Cardiac septum (tissue), 1 donor: Measurements from ENCODE around the gene TYK2. TPM values are rescaled to one million over a fixed set of nuclear protein-coding genes. Genes with fewer than 3 reads are reported as not detected.
"Not testable (repeated sequence)": the region's sequence is repeated elsewhere in the genome, so short reads cannot be mapped to it uniquely, and the experiment has no call there.

Experiments
- DNase-seq: peaks from one replicate; pipeline ENCODE4 v3.0.0-alpha.2; 2020; ENCODE audit warnings: low spot score
- intact Hi-C: fragments of 100-400 bp; cut with DNase I; formaldehyde crosslinking; loops from one replicate; pipeline ENCODE4 v1.14.0; 2022
- total RNA-seq: library from RNA; stranded (reverse); fragmentation: NEBNext Ultra II Directional; extraction: Animal tissue kit (Norgen Biotek cat#: 25700); gene quantifications from one replicate; pipeline ENCODE4 v1.2.1, GENCODE V29; 2021
- donor health status: DM: no; HTN: no; CAD: no.

The TYK2 gene
- total RNA-seq, 1 donor from 2014 or later: 66.2 TPM

DNA sequence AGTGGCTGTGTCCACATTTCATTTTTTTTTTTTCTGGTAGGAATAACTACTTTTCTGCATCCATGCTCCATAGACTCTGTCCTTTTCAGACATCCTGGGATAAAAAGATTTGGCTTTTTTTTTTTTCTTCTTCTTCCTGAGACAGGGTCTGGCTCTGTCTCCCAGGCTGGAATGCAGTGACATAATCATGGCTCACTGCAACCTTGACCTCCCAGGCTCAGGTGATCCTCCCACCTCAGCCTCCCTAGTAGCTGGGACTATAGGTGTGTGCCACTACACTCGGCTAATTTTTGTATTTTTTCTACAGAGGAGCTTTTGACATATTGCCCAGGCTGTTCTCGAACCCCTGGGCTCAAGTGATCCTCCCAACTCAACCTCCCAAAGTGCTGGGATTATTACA is 36.9 kb downstream of the TYK2 start:
- no peak for DNase-seq
- intact Hi-C loops: no loop called here

DNA sequence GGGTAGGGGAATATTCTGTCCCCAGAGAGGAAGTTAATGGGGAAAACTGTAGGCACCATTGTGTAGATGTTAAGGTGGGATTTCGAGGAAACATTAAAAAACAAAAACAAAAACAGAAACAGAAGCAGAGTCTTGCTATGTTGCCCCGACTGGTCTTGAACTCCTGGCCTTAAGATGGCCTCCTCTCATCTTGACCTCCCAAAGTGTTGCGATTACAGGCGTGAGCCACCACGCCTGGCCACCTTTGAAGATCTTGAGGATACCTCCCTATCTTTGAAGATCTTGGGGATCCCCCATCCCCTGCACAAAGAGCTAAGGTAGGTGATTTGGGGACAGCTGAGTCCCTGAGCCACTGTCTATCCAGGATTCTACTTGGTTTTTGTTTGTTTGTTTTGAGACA is 40.4 kb downstream of the TYK2 start:
- DNase-seq: no peak
- intact Hi-C loops: no loop called here

DNA sequence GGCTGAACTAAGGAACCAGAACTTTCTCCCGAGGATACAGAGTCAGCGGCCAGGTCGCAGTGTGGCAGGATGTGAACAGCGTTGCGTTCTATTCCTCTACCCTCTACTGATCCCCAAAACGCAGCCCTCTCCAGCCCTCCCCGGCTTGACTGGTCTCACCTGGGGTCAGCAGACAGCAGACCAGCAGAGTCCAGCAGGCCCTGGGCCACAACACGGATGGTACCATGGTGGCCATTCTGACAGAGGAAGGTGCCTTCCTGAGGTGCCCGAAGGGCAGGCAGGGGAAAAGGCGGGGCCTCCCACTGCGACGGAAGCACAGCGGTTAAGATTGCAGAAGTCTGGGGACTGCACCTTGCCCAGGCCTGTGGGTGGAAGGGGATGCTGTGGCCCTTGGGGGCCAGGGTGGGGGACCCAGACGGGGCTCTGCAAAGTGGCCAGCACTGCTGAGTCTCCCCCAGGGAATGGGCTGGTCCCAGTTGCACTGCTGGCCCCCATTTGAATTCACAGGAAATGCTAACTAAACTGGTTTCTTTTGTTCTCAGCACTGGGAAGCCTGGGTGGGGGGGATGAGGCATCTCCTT is 40.9 kb downstream of the TYK2 start, which contains the start of gene ICAM3:
Gene ICAM3, minus strand, starts transcription at position 245 of the 581 bp plus-strand sequence. Its CDS starts 10 bp downstream, at position 235.
- DNase-seq: peak; percentile 90
- intact Hi-C loops: no loop called here

DNA sequence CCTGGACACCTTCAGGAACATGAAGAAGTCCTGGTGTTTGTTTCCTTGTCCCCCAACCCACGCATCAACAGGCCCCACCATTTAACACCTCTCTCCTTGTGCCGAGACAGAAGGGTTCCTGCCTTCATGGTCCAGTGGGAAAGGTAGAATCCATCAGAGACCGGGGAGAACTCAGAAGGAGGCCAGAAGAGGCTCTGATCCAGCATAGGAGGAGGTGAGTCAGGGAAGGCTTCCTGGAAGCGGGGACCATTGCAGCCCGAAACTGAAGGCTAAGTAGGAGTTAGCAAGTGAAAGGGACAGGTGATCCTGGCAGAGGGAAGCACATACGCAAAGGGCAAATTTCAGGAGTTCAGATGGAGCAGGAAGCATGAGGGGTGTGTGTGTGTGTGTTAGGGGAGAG is 41.4 kb downstream of the TYK2 start:
- intact Hi-C loops: no loop called here
- no peak for DNase-seq

DNA sequence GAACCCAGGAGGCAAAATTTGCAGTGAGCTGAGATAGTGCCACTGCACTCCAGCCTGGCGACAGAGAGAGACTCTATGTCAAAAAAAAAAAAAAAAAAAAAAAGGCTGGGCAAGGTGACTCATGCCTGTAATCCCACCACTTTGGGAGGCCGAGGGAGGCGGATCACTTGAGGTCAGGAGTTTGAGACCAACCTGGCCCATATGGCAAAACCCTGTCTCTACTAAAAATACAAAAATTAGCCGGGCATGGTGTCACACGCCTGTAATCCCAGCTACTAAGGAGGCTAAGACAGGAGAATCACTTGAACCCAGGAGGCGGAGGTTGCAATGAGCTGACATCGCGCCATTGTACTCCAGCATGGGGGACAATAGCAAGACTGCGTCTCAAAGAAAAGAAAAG is 43.6 kb downstream of the TYK2 start:
- DNase-seq, intact Hi-C loops: not testable (repeated sequence)

DNA sequence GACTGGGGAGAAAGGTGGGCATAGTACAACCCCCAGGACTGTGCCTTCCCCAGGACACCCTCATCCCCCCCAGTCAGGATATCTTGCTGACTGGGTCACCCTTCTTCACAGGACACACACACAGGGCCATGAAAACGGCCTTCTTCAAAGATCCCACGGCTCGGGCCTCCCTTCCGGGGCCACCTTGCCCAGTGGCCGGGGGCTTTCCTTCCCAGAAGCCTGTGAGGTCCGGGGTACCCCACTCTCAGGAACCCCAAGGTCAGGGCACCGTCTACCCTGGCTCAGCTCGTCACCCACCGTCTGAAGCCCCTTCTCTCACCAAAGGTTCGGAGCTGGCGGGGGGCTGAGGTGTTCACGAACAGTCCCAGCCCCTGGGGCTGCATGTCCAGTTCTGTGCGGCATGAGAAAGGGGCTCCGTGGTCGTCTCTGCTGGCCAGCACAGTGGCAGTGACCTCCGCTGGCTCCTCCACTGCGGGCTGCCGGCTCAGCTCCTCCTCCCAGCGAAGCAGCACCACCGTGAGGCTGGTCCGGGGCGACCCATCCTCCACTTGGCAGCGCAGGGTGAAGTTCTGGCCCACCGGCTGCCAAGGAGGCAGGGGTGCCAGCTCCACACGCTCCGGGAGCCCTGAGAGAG is 44.9 kb downstream of the TYK2 start:
- intact Hi-C loops: loop anchor here (2.0 kb wide), 1 partner anchor 45 kb away; the partner anchor contains the start of gene TYK2
- no peak for DNase-seq

DNA sequence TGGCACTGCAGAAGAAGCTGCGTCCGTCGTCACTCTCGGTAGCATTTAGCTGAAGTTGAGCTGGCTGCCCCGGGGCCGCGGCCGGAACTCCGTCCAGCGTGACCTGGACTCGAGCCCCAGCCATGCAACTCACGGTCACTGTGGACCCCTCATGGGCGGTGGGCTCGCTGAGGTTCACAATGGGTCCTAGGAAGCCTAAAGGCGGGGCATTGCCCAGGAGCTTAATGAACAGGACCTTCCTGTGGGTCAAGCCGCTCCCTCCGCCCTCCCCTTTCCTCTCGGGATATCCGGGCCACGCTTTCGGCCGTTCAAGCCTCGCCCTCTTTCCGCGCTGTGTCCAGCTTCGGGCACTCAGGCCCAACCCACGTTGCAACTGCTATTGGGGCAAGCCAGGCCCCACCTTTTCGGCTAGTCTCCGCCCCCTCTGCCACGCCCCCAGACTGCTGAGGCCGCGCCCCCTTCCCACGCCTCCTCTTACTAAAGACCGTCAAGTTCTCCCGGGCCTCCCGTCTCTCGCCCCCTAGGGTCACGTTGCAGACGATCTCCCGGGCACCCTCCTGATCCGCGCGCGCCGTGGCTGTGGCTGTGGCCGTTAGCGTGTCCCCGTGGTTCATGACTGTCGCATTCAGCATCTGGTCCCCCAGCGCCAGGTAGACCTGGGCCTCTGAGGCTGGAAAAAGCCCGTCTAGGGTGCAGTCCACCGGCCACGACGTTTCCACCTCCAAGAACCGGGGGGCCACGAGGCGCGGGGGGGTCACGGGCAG is 45.6 kb downstream of the TYK2 start:
- intact Hi-C loops: loop anchor here (2.0 to 5.0 kb wide), 2 partner anchors 46 to 62 kb away; partner anchors contain the start of genes ICAM1 and TYK2
- peak; percentile 96 for DNase-seq

DNA sequence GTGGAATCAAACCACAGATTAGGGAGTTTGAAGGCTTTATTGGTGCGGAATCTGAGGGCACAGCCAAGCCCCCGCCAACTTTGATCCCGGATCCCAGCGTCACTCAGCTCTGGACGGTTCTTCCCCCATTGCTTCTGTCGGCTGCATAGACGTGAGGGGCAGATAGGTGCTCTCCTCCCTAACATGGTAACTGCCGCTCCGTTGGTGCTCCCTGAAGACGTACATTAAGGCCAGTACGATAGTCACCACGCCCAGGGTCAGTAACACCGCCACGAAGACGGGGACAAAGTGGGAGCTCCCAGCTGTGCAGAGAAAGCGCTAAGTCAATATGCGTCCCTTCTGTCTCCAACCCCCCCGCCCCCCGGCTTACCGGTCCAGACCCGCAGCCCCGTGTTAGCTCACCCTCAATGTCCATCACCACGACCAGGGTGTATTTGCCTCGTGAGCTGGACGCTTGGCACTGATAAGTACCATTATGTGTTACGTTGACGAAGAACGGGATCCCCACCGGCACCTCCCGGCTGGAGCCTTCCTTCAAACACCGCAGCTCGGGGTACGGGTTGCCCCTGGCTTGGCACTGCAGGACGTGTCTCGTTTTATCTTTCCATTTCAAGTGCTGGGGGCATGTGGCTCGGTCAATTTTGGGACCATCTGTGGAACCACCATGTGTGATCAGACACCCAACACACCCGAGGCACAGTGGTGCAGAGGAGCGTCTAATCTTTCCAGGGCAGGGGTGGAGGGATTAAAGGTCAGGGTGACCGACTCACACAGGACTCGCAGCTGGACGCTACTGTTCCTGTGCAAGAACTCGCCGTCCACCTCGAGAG is 46.4 kb downstream of the TYK2 start:
- intact Hi-C loops: loop anchor here (2.0 to 5.0 kb wide), 3 partner anchors 47 to 69 kb away; partner anchors contain the start of genes CDC37, ICAM1 and TYK2
- no peak for DNase-seq

DNA sequence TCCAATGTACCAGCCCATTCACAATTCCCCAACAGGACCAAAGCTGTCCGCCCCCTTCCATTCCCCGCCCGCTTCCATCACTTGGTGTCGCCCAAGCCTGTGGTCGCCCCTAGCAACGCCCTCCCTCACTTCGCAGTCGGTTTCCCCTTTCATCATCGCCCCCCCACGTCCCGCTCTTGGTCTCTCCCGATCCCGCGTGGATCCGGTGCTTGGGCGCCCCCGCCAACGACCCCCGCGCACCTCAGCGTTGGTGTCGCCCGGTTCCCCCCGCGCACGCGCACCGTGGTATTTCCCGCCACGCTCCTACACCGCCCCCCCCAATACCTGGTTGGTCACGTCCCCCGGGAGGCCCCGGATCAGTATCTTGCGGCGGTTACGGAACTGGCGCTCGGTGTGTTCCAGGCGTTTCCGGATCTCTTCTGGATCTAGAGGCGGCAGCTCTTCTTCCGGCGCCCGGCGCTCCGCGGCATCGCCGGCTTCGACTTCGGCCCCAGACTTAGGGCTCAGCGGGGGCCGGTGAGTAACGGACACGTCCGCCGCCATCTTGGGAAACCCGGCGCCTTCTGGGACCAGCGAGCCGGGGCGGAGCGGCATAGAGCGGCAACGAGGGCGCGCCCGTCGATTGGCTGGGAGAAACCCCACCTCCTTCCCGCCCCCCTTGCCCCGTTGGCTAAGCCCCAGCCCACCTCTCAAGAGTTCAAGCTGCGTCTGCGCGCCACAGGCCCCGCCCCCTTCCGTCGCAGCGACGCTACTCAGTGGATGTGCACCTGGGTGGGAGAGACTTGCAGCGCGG is 47.2 kb downstream of the TYK2 start, which contains the start of gene RAVER1:
Gene RAVER1, minus strand, starts transcription at position 565 of the 793 bp plus-strand sequence. Its CDS starts 22 bp downstream, at position 543.
- DNase-seq: peak; percentile 100
- intact Hi-C loops: loop anchor here (2.0 to 5.0 kb wide), 2 partner anchors 61 to 70 kb away; partner anchors contain the start of genes CDC37 and ICAM1

DNA sequence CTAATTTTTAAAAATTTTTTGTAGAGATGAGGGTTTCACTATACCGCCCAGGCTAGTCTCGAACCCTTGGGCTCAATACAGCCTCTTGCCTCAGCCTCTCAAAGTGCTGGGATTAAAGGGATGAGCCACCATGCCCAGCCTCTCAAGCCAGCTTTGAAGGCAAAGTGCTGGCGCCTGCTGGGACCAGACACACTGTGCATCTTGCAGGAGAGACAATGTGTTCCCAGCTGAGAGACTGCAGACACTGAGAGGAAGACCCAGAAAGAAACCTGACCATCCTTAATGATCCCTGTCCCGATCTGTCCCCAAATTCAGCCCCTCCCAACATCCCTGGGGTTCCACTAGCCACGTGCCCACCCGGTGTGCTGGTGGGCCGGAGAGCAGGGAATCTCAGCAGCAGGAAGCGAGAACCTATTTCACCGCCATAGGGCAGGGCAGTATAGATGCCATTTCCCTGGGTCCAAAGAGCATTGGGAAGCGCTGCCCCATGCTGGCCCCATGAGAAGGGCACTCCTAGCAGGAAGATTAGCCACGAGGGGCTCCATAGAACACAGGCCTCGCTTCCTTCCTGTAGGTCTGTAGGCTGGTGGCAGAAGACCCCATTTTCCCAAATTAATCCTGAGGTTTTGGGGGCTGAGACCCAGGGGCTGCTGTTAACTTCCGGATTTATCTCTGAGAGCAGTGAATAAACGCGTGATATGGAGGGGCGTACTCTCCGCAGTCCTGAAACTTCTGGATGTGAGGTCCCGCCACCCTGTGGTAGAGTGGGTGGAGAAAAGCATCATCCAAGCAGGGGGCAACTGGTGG is 48.0 kb downstream of the TYK2 start:
- no peak for DNase-seq
- intact Hi-C loops: loop anchor here (2.0 to 5.0 kb wide), 2 partner anchors 60 to 70 kb away; partner anchors contain the start of genes CDC37 and ICAM1

DNA sequence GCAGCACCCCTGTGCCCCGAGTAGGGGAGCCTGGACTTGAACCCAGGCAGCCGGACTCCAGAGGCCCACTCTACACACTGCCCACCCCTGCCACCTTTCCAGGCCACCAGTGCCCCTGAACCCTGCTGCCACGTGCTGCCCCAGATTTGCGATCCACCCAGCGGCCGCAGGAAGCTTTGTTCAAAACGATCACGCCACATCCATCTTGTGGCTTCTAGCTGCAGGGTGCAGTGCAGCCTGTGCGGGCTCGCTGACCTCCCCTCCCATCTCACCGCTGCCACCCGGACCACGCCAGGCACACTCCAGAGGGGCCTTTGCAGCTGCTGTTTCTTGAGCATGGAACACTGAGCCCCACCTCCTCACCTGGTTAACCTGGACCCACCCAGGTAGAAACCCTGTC is 50.8 kb downstream of the TYK2 start:
- intact Hi-C loops: no loop called here
- no peak for DNase-seq

DNA sequence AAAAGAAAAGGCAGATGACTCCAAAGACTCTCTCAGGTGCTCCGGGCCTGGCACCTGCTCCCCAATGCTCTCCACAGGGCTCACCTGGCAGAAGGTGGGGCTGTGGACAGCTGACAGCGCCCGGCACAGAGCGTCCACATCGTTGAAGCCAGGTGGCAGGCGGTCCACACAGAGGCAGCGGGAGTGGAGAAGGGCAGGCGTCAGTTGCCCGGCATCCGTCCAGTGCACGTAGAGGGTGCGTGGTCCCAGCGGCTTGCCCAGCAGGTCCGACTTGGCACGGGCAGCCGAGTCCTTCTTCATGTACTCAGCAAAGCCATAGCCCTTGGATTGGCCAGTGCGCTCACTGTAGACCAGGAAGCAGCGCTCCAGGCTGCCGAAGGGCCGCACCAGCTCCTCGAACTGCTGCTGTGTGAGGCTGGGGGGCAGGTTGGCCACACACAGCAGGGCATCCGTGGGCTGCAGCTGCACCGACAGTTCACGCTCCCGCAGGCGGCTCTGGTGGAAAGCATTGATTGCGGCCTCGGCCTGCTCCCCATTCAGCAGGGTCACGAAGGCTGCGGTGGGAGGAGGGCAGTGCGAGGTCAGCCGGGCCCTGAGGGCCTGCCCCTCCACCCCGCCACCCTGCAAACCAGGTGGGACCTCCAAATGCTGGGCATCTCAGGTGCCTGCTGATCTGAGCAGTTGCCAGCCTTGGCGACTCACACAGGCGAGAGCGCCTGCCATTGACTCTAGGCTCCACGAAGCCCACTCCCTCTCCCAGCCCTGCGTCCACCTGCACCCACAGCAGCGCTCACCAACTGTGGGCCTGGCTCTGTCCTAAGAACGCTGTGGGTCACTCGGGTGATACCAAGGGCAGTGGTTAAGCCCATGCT is 51.6 kb downstream of the TYK2 start:
- intact Hi-C loops: no loop called here
- no peak for DNase-seq

DNA sequence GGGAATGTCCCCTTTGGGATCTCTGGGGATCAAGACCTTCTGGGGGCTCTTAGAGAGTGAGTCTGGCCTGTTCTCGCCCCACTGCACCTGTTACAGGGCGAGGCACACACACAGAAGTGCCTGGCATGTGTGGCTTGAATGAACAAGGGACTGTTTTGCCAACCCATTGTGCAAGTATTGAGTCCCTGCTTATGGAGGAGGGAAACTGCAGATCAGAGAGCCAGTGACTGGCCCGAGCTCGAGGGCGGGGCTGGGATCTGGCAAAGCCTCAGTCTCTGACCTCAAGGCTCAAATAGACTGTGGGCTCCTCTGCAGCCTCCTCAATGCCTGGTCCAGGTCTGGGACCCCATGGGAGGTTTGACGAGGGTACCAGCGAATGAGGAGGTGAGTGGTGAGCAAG is 52.6 kb downstream of the TYK2 start:
- intact Hi-C loops: no loop called here
- DNase-seq: no peak

DNA sequence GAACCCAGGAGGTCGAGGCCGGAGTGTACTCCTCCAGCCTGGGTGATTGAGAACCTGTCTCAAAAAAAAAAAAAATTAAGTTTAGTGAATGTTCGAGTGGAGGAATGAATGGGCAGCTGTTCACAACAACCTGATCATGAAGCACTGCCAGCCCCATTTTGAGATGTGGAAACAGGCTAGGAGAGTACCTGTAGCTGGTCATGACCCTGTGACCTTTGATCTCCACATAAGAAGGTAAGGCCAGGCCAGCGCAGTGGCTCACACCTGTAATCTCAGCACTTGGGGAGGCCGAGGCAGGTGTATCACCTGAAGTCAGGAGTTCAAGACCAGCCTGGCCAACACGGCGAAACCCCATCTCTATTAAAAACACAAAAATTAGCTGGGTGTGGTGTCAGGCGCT is 54.6 kb downstream of the TYK2 start:
- intact Hi-C loops: no loop called here

DNA sequence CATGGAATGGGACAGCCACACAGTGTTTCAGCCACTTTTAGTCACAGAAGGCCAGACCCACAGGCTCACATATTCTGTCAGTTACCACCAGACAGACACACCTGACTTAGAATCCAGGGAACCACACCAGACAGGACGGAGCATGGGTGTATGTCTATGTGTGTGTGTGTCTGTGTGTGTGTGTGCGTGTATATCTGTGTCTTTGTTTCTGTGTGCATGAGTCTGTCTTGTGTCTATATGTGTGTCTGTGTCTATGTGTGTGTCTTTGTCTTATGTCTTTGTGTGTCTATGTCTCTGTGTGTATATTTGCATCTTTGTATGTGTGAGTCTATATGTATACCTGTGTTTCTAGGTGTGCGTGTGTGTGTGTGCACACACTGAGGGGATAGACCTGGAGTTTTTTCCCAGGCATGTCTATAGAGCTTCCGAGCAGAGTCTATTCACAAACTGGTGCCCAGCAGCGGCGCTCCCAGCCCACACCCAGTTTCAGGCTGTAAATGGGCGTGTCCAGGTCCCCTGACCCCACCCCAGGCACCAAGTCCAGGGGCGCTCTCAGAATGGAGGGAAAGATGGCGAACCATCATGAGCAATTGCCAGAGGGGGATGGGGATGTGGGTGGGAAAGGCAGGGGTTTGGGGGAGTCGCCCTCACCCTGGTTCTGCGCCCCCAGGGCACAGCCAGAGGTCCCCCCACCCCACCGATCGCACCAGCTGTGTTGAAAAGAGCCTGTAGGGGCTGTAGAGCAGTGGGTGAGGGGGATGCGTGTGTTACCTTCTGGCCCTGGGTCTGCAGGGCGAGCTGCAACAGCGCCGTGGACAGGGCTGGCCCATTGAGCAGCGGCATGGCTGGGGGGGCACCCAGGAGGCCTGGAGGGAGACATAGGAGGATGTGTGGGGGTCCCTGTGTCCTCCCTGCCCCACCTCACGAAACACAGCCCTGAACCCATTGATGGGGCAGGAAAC is 58.2 kb downstream of the TYK2 start:
- no peak for DNase-seq
- intact Hi-C loops: no loop called here

More for the DNA sequence above, 54.6 kb downstream of the TYK2 start:
- no peak for DNase-seq

DNA sequence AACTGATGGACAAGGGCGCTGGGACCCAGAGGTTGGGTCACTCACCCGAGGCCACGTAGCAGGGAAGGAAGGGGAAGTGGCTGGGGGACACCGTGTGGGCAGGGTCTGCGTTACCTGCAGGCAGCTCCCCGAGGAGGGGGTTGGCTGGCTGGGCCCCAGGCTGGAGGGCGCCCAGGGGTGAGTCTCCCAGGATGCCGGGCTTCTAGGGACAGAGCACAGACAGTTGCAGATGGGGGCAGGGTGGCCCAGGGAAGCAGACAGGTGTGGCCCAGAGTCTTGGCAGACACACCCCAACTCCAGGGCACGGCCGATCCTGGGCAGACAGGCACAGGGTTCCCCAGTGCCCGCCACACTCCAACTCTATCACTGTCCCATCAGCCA is 59.0 kb downstream of the TYK2 start:
- no peak for DNase-seq
- intact Hi-C loops: no loop called here
